ENCODE data around the gene SYT3. TPM values are rescaled to one million over a fixed set of nuclear protein-coding genes. Genes with fewer than 3 reads are reported as not detected.

The SYT3 gene
- total RNA-seq, 1 donor from 2014 or later, result not detected

- Histone ChIP-seq H3K4me1 (ENCODE audit: control insufficient read depth in 3 of 3, insufficient read depth in 3 of 3, low read length in 3 of 3) (peaks cover 0 to 2% (median 0%) of the 10 kb centered on the region in 3 donors), H3K27me3 (ENCODE audit: control insufficient read depth in 3 of 3, insufficient read depth in 3 of 3, low read length in 3 of 3) (peaks cover 36 to 46% (median 45%) of the 10 kb centered on the region in 3 donors)
Observed at GRCh38 chr19:50640368-50640767, 687 bp upstream of the SYT3 start.

GRCh38 chr19:50638600-50638999, 1.1 kb downstream of the SYT3 start:
- peaks cover 0 to 11% (median 5%) of the 10 kb centered on the region in 3 donors for H3K9me3 ChIP-seq (ENCODE audit: control insufficient read depth in 3 of 3, low read length in 3 of 3)
- no peaks in the 10 kb centered on the region for H3K36me3 ChIP-seq (ENCODE audit: control insufficient read depth in 3 of 3, insufficient read depth in 3 of 3, low read length in 3 of 3)
- H3K4me3 ChIP-seq (ENCODE audit: low read length in 3 of 3), result no peak overlapping the region
- H3K9ac ChIP-seq (ENCODE audit: low read depth in 1 of 3, low read length in 3 of 3), result no peak overlapping the region
- no peak overlapping the region for H3K27ac ChIP-seq (ENCODE audit: low read depth, low read length)
- H3K27me3 ChIP-seq (ENCODE audit: control insufficient read depth in 3 of 3, insufficient read depth in 3 of 3, low read length in 3 of 3), result peaks cover 35 to 43% (median 37%) of the 10 kb centered on the region in 3 donors
- H3K4me1 ChIP-seq (ENCODE audit: control insufficient read depth in 3 of 3, insufficient read depth in 3 of 3, low read length in 3 of 3), result peaks cover 0 to 2% (median 0%) of the 10 kb centered on the region in 3 donors

More at GRCh38 chr19:50640368-50640767, 687 bp upstream of the SYT3 start:
- H3K9me3 ChIP-seq (ENCODE audit: control insufficient read depth in 3 of 3, low read length in 3 of 3), result no peaks in the 10 kb centered on the region
- H3K36me3 ChIP-seq (ENCODE audit: control insufficient read depth in 3 of 3, insufficient read depth in 3 of 3, low read length in 3 of 3), result no peaks in the 10 kb centered on the region
- no peak overlapping the region for H3K27ac ChIP-seq (ENCODE audit: low read depth, low read length)
- no peak overlapping the region for H3K9ac ChIP-seq (ENCODE audit: low read depth in 1 of 3, low read length in 3 of 3)
- no peak overlapping the region for H3K4me3 ChIP-seq (ENCODE audit: low read length in 3 of 3)

GRCh38 chr19:50636317-50637085, 3.2 kb downstream of the SYT3 start:
- Histone ChIP-seq H3K27ac (ENCODE audit: low read depth, low read length) (no peak overlapping the region), H3K4me3 (ENCODE audit: low read length in 3 of 3) (no peak overlapping the region), H3K4me1 (ENCODE audit: control insufficient read depth in 3 of 3, insufficient read depth in 3 of 3, low read length in 3 of 3) (peaks cover 0 to 2% (median 0%) of the 10 kb centered on the region in 3 donors), H3K27me3 (ENCODE audit: control insufficient read depth in 3 of 3, insufficient read depth in 3 of 3, low read length in 3 of 3) (peaks cover 32 to 48% (median 37%) of the 10 kb centered on the region in 3 donors), H3K36me3 (ENCODE audit: control insufficient read depth in 3 of 3, insufficient read depth in 3 of 3, low read length in 3 of 3) (no peaks in the 10 kb centered on the region), H3K9me3 (ENCODE audit: control insufficient read depth in 3 of 3, low read length in 3 of 3) (peaks cover 0 to 14% (median 11%) of the 10 kb centered on the region in 3 donors), H3K9ac (ENCODE audit: low read depth in 1 of 3, low read length in 3 of 3) (no peak overlapping the region)

GRCh38 chr19:50633973-50634372, 5.7 kb downstream of the SYT3 start:
- Histone ChIP-seq H3K4me1 (ENCODE audit: control insufficient read depth in 3 of 3, insufficient read depth in 3 of 3, low read length in 3 of 3) (no peaks in the 10 kb centered on the region), H3K9ac (ENCODE audit: low read depth in 1 of 3, low read length in 3 of 3) (no peak overlapping the region), H3K27me3 (ENCODE audit: control insufficient read depth in 3 of 3, insufficient read depth in 3 of 3, low read length in 3 of 3) (peaks cover 28 to 37% (median 29%) of the 10 kb centered on the region in 3 donors), H3K9me3 (ENCODE audit: control insufficient read depth in 3 of 3, low read length in 3 of 3) (peaks cover 0 to 14% (median 11%) of the 10 kb centered on the region in 3 donors), H3K27ac (ENCODE audit: low read depth, low read length) (no peak overlapping the region), H3K4me3 (ENCODE audit: low read length in 3 of 3) (no peak overlapping the region), H3K36me3 (ENCODE audit: control insufficient read depth in 3 of 3, insufficient read depth in 3 of 3, low read length in 3 of 3) (no peaks in the 10 kb centered on the region)

GRCh38 chr19:50633359-50633758, 6.3 kb downstream of the SYT3 start:
- Histone ChIP-seq H3K9ac (ENCODE audit: low read depth in 1 of 3, low read length in 3 of 3) (no peak overlapping the region), H3K27me3 (ENCODE audit: control insufficient read depth in 3 of 3, insufficient read depth in 3 of 3, low read length in 3 of 3) (peaks cover 22 to 31% (median 23%) of the 10 kb centered on the region in 3 donors), H3K4me1 (ENCODE audit: control insufficient read depth in 3 of 3, insufficient read depth in 3 of 3, low read length in 3 of 3) (no peaks in the 10 kb centered on the region), H3K36me3 (ENCODE audit: control insufficient read depth in 3 of 3, insufficient read depth in 3 of 3, low read length in 3 of 3) (no peaks in the 10 kb centered on the region), H3K27ac (ENCODE audit: low read depth, low read length) (no peak overlapping the region), H3K9me3 (ENCODE audit: control insufficient read depth in 3 of 3, low read length in 3 of 3) (peaks cover 0 to 14% (median 11%) of the 10 kb centered on the region in 3 donors), H3K4me3 (ENCODE audit: low read length in 3 of 3) (no peak overlapping the region)

GRCh38 chr19:50632151-50632835, 7.4 kb downstream of the SYT3 start:
- Histone ChIP-seq H3K9me3 (ENCODE audit: control insufficient read depth in 3 of 3, low read length in 3 of 3) (peaks cover 0 to 14% (median 11%) of the 10 kb centered on the region in 3 donors), H3K4me3 (ENCODE audit: low read length in 3 of 3) (no peak overlapping the region), H3K27me3 (ENCODE audit: control insufficient read depth in 3 of 3, insufficient read depth in 3 of 3, low read length in 3 of 3) (peaks cover 11 to 21% (median 12%) of the 10 kb centered on the region in 3 donors), H3K9ac (ENCODE audit: low read depth in 1 of 3, low read length in 3 of 3) (no peak overlapping the region), H3K4me1 (ENCODE audit: control insufficient read depth in 3 of 3, insufficient read depth in 3 of 3, low read length in 3 of 3) (no peaks in the 10 kb centered on the region), H3K36me3 (ENCODE audit: control insufficient read depth in 3 of 3, insufficient read depth in 3 of 3, low read length in 3 of 3) (no peaks in the 10 kb centered on the region), H3K27ac (ENCODE audit: low read depth, low read length) (no peak overlapping the region)

GRCh38 chr19:50629801-50630200, 9.9 kb downstream of the SYT3 start:
- peaks cover 0 to 10% (median 5%) of the 10 kb centered on the region in 3 donors for H3K27me3 ChIP-seq (ENCODE audit: control insufficient read depth in 3 of 3, insufficient read depth in 3 of 3, low read length in 3 of 3)
- H3K36me3 ChIP-seq (ENCODE audit: control insufficient read depth in 3 of 3, insufficient read depth in 3 of 3, low read length in 3 of 3), result no peaks in the 10 kb centered on the region
- no peak overlapping the region for H3K4me3 ChIP-seq (ENCODE audit: low read length in 3 of 3)
- no peak overlapping the region for H3K27ac ChIP-seq (ENCODE audit: low read depth, low read length)
- no peaks in the 10 kb centered on the region for H3K4me1 ChIP-seq (ENCODE audit: control insufficient read depth in 3 of 3, insufficient read depth in 3 of 3, low read length in 3 of 3)
- H3K9me3 ChIP-seq (ENCODE audit: control insufficient read depth in 3 of 3, low read length in 3 of 3), result peaks cover 0 to 14% (median 11%) of the 10 kb centered on the region in 3 donors
- H3K9ac ChIP-seq (ENCODE audit: low read depth in 1 of 3, low read length in 3 of 3), result no peak overlapping the region

- H3K9ac ChIP-seq (ENCODE audit: low read depth in 1 of 3, low read length in 3 of 3), result no peak overlapping the region
- H3K4me1 ChIP-seq (ENCODE audit: control insufficient read depth in 3 of 3, insufficient read depth in 3 of 3, low read length in 3 of 3), result no peaks in the 10 kb centered on the region
- no peak overlapping the region for H3K27ac ChIP-seq (ENCODE audit: low read depth, low read length)
- peaks cover 0 to 10% (median 9%) of the 10 kb centered on the region in 3 donors for H3K9me3 ChIP-seq (ENCODE audit: control insufficient read depth in 3 of 3, low read length in 3 of 3)
- H3K4me3 ChIP-seq (ENCODE audit: low read length in 3 of 3), result no peak overlapping the region
- H3K27me3 ChIP-seq (ENCODE audit: control insufficient read depth in 3 of 3, insufficient read depth in 3 of 3, low read length in 3 of 3), result peaks cover 0 to 9% (median 5%) of the 10 kb centered on the region in 3 donors
- no peaks in the 10 kb centered on the region for H3K36me3 ChIP-seq (ENCODE audit: control insufficient read depth in 3 of 3, insufficient read depth in 3 of 3, low read length in 3 of 3)
Observed at GRCh38 chr19:50629194-50629593, 10.5 kb downstream of the SYT3 start.

GRCh38 chr19:50628551-50628950, 11.1 kb downstream of the SYT3 start:
- peaks cover 0 to 8% (median 5%) of the 10 kb centered on the region in 3 donors for H3K27me3 ChIP-seq (ENCODE audit: control insufficient read depth in 3 of 3, insufficient read depth in 3 of 3, low read length in 3 of 3)
- no peak overlapping the region for H3K4me3 ChIP-seq (ENCODE audit: low read length in 3 of 3)
- H3K4me1 ChIP-seq (ENCODE audit: control insufficient read depth in 3 of 3, insufficient read depth in 3 of 3, low read length in 3 of 3), result no peaks in the 10 kb centered on the region
- H3K9ac ChIP-seq (ENCODE audit: low read depth in 1 of 3, low read length in 3 of 3), result no peak overlapping the region
- H3K9me3 ChIP-seq (ENCODE audit: control insufficient read depth in 3 of 3, low read length in 3 of 3), result peaks cover 0 to 6% (median 3%) of the 10 kb centered on the region in 3 donors
- no peak overlapping the region for H3K27ac ChIP-seq (ENCODE audit: low read depth, low read length)
- no peaks in the 10 kb centered on the region for H3K36me3 ChIP-seq (ENCODE audit: control insufficient read depth in 3 of 3, insufficient read depth in 3 of 3, low read length in 3 of 3)

- H3K27ac ChIP-seq (ENCODE audit: low read depth, low read length), result no peak overlapping the region
- no peak overlapping the region for H3K9ac ChIP-seq (ENCODE audit: low read depth in 1 of 3, low read length in 3 of 3)
- H3K4me1 ChIP-seq (ENCODE audit: control insufficient read depth in 3 of 3, insufficient read depth in 3 of 3, low read length in 3 of 3), result no peaks in the 10 kb centered on the region
- H3K27me3 ChIP-seq (ENCODE audit: control insufficient read depth in 3 of 3, insufficient read depth in 3 of 3, low read length in 3 of 3), result peaks cover 0 to 8% (median 5%) of the 10 kb centered on the region in 3 donors
- H3K4me3 ChIP-seq (ENCODE audit: low read length in 3 of 3), result no peak overlapping the region
- no peaks in the 10 kb centered on the region for H3K36me3 ChIP-seq (ENCODE audit: control insufficient read depth in 3 of 3, insufficient read depth in 3 of 3, low read length in 3 of 3)
- H3K9me3 ChIP-seq (ENCODE audit: control insufficient read depth in 3 of 3, low read length in 3 of 3), result peaks cover 0 to 3% (median 3%) of the 10 kb centered on the region in 3 donors
Observed at GRCh38 chr19:50628146-50628545, 11.5 kb downstream of the SYT3 start.
